Mammary epithelial cell (primary cell): ENCODE results near the gene FIGNL2.
A peak's percentile ranks its signal among the peaks of the same experiment; 100 is the strongest.

Experiments
- EZH2 ChIP-seq: IDR thresholded peaks from 2 replicates; pipeline ENCODE4 v1.6.1; 2012; ENCODE audit warnings: low read length, inconsistent platforms, borderline replicate concordance
- TF ChIP-seq, protein P1 (sequence below), 2 donors: IDR thresholded peaks in 1 of 2; conservative IDR thresholded peaks in 1 of 2; 2 replicates each; pipeline ENCODE4 v1.5.1; 2011 to 2012; ENCODE audit warnings: inconsistent platforms in 2 of 2, low read length in 2 of 2, mild to moderate bottlenecking in 2 of 2, control low read depth in 1 of 2, low read depth in 1 of 2; ENCODE audit not compliant: insufficient read depth in 1 of 2; ENCODE audit errors: extremely low read depth in 1 of 2

DNA sequence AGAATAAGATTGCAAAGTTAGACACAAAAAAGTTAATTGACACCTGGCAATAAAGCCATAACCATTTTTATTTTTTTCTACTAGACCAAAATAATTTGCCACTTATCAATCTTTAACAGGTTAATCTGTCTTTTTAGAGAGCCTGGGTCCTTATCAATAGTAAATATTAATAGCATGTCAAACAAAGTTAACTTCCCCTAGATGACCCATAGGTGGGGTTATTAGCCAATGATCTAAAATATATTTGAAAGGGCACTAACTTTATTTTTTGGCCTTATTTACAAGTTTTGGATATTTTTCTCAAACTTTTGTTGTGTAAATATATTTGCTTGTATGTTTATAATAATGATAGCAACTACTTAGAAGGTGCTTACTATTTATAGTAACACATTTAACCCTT is 43.3 kb upstream of the FIGNL2 start:
- TF ChIP-seq, protein P1, sequence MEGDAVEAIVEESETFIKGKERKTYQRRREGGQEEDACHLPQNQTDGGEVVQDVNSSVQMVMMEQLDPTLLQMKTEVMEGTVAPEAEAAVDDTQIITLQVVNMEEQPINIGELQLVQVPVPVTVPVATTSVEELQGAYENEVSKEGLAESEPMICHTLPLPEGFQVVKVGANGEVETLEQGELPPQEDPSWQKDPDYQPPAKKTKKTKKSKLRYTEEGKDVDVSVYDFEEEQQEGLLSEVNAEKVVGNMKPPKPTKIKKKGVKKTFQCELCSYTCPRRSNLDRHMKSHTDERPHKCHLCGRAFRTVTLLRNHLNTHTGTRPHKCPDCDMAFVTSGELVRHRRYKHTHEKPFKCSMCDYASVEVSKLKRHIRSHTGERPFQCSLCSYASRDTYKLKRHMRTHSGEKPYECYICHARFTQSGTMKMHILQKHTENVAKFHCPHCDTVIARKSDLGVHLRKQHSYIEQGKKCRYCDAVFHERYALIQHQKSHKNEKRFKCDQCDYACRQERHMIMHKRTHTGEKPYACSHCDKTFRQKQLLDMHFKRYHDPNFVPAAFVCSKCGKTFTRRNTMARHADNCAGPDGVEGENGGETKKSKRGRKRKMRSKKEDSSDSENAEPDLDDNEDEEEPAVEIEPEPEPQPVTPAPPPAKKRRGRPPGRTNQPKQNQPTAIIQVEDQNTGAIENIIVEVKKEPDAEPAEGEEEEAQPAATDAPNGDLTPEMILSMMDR (conservative IDR thresholded peaks at IDR 0.05 in 1 of 2, IDR thresholded peaks at IDR 0.05 in 1 of 2; ENCODE audit: extremely low read depth in 1 of 2, insufficient read depth in 1 of 2, low read depth in 1 of 2, low read length in 2 of 2): peak; percentile 24 to 40
- no peak for TF ChIP-seq EZH2
